Measurements from ENCODE around the gene CAMKV.
A peak's percentile ranks its signal among the peaks of the same experiment; 100 is the strongest.
"Not testable (repeated sequence)": the region's sequence is repeated elsewhere in the genome, so short reads cannot be mapped to it uniquely, and the experiment has no call there.

CAMKV gene

GRCh38 chr3:49869525-49870126, at the start of gene CAMKV:
Gene CAMKV, minus strand, starts transcription at chr3:49869906. Its CDS starts 7,518 bp downstream, at chr3:49862388.
- H3K27ac Mint-ChIP-seq, result no peak within 1 kb of the TSS
- DNase-seq (ENCODE audit: low spot score in 2 of 2) (peak in 1 of 2 donors; percentile 40), ATAC-seq (ENCODE audit: low read depth) (peak; percentile 64)
- peaks cover 3% of the 10 kb centered on the region for H3K4me1 Mint-ChIP-seq
- no peaks in the 10 kb centered on the region for H3K9me3 Mint-ChIP-seq
- H3K36me3 Mint-ChIP-seq, result no peaks in the 10 kb centered on the region
- peak within 1 kb of the TSS; percentile 54 for H3K4me3 Mint-ChIP-seq
- peaks cover 21% of the 10 kb centered on the region for H3K27me3 Mint-ChIP-seq

- not testable (repeated sequence) for DNase-seq (ENCODE audit: low spot score in 2 of 2); ATAC-seq (ENCODE audit: low read depth); H3K36me3 Mint-ChIP-seq; H3K27ac Mint-ChIP-seq; H3K4me1 Mint-ChIP-seq; H3K27me3 Mint-ChIP-seq; H3K9me3 Mint-ChIP-seq; H3K4me3 Mint-ChIP-seq
These were observed 48.3 kb upstream of the CAMKV start for GRCh38 chr3:49917806-49918590.

DNA sequence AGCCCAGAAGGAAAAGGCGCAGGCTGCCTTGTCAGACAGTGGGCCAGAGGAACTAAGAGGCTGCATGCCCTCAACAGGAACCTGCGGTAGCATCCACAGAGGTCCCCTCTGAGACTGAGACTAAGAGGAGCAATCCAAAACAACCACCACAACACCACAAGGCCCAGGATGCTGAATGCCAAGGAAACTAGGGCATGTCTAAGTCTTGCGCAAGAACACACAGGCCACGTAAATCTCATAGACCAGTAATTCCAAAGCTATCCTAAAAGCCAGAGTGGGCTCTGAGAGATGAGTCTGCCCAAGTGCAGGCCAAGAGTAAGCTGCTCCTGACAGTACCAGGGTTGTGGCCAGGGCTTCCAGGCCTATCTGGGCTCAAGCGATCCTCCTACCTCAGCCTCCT, 47.0 kb upstream of the CAMKV start:
- ATAC-seq (ENCODE audit: low read depth) (no peak), DNase-seq (ENCODE audit: low spot score in 2 of 2) (no peak)
- peaks cover 14% of the 10 kb centered on the region for H3K36me3 Mint-ChIP-seq
- H3K4me1 Mint-ChIP-seq, result peaks cover 3% of the 10 kb centered on the region
- H3K4me3 Mint-ChIP-seq, result no peak overlapping the region
- no peak overlapping the region for H3K27ac Mint-ChIP-seq
- no peaks in the 10 kb centered on the region for H3K9me3 Mint-ChIP-seq
- no peaks in the 10 kb centered on the region for H3K27me3 Mint-ChIP-seq

- Mint-ChIP-seq H3K36me3 (peaks cover 18% of the 10 kb centered on the region), H3K4me3 (no peak overlapping the region), H3K4me1 (peaks cover 3% of the 10 kb centered on the region), H3K9me3 (no peaks in the 10 kb centered on the region), H3K27me3 (no peaks in the 10 kb centered on the region), H3K27ac (no peak overlapping the region)
- DNase-seq (ENCODE audit: low spot score in 2 of 2) (no peak), ATAC-seq (ENCODE audit: low read depth) (no peak)
These were observed 45.2 kb upstream of the CAMKV start for GRCh38 chr3:49914906-49915305.

DNA sequence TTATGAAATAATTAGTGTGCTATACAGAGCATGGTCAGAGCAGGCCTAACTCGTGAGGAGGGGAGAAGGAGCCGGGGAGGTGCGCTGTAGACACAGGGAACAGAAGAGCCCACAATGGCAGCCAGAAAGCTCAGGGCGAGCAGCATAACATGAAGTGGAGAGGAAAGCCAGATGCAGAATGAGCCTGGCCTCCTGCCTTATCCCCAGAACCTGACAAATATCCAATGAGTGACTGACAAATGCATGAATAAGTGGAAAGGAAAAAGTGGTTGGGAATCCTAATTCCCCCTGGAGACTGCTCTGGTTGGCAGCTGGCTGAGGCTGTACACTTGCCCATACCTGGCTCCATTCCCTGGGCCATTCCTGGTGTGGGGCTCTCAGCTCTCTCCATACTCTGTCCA, 43.2 kb upstream of the CAMKV start:
- no peaks in the 10 kb centered on the region for H3K9me3 Mint-ChIP-seq
- H3K4me3 Mint-ChIP-seq, result no peak overlapping the region
- no peaks in the 10 kb centered on the region for H3K27me3 Mint-ChIP-seq
- ATAC-seq (ENCODE audit: low read depth), result no peak
- no peaks in the 10 kb centered on the region for H3K4me1 Mint-ChIP-seq
- H3K27ac Mint-ChIP-seq, result no peak overlapping the region
- H3K36me3 Mint-ChIP-seq, result peaks cover 17% of the 10 kb centered on the region
- no peak for DNase-seq (ENCODE audit: low spot score in 2 of 2)

GRCh38 chr3:49911611-49912010, 41.9 kb upstream of the CAMKV start:
- Mint-ChIP-seq H3K9me3 (no peaks in the 10 kb centered on the region), H3K27ac (no peak overlapping the region), H3K36me3 (peaks cover 14% of the 10 kb centered on the region), H3K4me1 (peaks cover 5% of the 10 kb centered on the region), H3K4me3 (no peak overlapping the region), H3K27me3 (no peaks in the 10 kb centered on the region)
- no peak for ATAC-seq (ENCODE audit: low read depth)
- no peak for DNase-seq (ENCODE audit: low spot score in 2 of 2)

DNA sequence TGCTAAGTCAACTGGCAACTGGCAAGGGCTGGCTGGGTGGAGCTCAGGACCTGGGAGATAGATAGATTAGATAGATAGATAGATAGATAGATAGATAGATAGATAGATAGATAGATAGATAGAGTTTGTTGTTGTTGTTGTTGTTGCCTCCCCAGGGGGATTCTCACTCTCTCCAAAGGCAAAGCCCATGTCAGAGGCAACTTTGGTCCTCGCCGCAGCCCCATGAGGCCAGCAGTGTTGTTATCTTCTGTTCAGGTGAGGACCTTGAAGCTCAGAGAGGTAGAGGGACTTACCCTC, 41.4 kb upstream of the CAMKV start:
- H3K4me1 Mint-ChIP-seq, result peaks cover 6% of the 10 kb centered on the region
- no peak for DNase-seq (ENCODE audit: low spot score in 2 of 2)
- peaks cover 14% of the 10 kb centered on the region for H3K36me3 Mint-ChIP-seq
- no peak overlapping the region for H3K27ac Mint-ChIP-seq
- H3K4me3 Mint-ChIP-seq, result no peak overlapping the region
- no peaks in the 10 kb centered on the region for H3K9me3 Mint-ChIP-seq
- ATAC-seq (ENCODE audit: low read depth), result no peak
- no peaks in the 10 kb centered on the region for H3K27me3 Mint-ChIP-seq

GRCh38 chr3:49910409-49911123, 40.9 kb upstream of the CAMKV start:
- no peak for DNase-seq (ENCODE audit: low spot score in 2 of 2)
- H3K36me3 Mint-ChIP-seq, result peaks cover 14% of the 10 kb centered on the region
- H3K27me3 Mint-ChIP-seq, result no peaks in the 10 kb centered on the region

GRCh38 chr3:49908373-49909199, 38.9 kb upstream of the CAMKV start:
- H3K36me3 Mint-ChIP-seq, result peaks cover 14% of the 10 kb centered on the region
- H3K9me3 Mint-ChIP-seq, result no peaks in the 10 kb centered on the region
- peaks cover 18% of the 10 kb centered on the region for H3K4me1 Mint-ChIP-seq
- no peak overlapping the region for H3K4me3 Mint-ChIP-seq
- no peak for ATAC-seq (ENCODE audit: low read depth)
- H3K27me3 Mint-ChIP-seq, result no peaks in the 10 kb centered on the region
- DNase-seq (ENCODE audit: low spot score in 2 of 2), result no peak
- no peak overlapping the region for H3K27ac Mint-ChIP-seq

More at GRCh38 chr3:49910409-49911123, 40.9 kb upstream of the CAMKV start:
- no peak for ATAC-seq (ENCODE audit: low read depth)
- Mint-ChIP-seq H3K4me1 (peaks cover 10% of the 10 kb centered on the region), H3K4me3 (no peak overlapping the region), H3K9me3 (no peaks in the 10 kb centered on the region), H3K27ac (no peak overlapping the region)

DNA sequence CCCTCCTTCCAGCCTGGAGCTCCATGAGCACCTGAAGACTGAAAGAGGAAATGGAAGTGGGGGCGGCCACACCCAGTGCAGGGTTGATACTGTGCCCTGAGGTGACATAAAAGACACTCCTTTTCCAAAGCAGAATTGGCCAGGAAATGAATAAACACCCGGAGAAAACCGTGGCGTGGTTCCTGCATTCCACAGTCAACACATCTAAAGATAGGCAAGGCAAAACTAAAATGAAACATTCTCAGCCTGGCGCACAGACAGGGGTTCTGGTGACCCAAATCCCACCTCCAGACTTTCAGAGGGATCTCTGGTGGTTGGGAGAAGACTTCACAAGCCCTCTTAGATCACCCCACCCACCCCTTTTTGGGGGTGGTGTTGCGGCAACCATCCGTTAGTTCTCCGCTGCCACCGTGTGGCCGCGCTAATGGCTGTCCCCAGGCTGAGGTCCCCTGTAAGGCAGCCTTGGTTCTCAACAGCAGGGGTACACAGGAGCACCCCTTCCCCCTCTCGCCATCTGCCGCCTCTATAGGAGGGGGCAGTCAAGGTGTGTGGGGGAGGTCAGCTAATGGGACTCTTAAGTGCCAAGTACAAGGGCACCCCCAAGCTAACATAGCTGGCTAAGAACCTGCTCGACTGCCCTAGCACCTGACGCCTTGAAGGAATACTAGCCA, 36.5 kb upstream of the CAMKV start:
- peaks cover 7% of the 10 kb centered on the region for H3K36me3 Mint-ChIP-seq
- peak; percentile 27 to 41 for DNase-seq (ENCODE audit: low spot score in 2 of 2)
- peaks cover 18% of the 10 kb centered on the region for H3K4me1 Mint-ChIP-seq
- peak overlapping the region; percentile 63 for H3K4me3 Mint-ChIP-seq
- no peaks in the 10 kb centered on the region for H3K27me3 Mint-ChIP-seq
- H3K27ac Mint-ChIP-seq, result peak overlapping the region; percentile 83
- ATAC-seq (ENCODE audit: low read depth), result peak; percentile 41
- H3K9me3 Mint-ChIP-seq, result no peaks in the 10 kb centered on the region

DNA sequence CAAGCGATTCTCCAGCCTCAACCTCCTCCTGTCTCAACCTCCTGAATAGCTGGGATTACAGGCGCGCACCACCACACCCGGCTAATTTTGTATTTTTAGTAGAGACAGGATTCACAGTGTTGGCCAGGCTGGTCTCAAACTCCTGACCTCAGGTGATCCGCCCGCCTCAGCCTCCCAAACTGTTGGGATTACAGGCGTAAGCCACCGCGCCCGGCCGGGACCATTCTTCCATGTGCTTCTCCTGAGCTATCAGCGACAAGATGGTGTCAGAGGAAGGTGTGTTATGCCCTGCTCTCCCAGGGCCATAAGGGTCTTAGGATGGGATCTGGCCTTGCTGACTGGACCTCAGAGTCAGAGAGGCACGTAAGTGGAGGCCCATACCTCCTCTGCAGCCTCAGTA, 34.7 kb upstream of the CAMKV start:
- Mint-ChIP-seq H3K4me1 (peaks cover 18% of the 10 kb centered on the region), H3K4me3 (peak overlapping the region; percentile 8), H3K27ac (peak overlapping the region; percentile 90)
- not testable (repeated sequence) for DNase-seq (ENCODE audit: low spot score in 2 of 2); H3K9me3 Mint-ChIP-seq; H3K36me3 Mint-ChIP-seq; H3K27me3 Mint-ChIP-seq; ATAC-seq (ENCODE audit: low read depth)

DNA sequence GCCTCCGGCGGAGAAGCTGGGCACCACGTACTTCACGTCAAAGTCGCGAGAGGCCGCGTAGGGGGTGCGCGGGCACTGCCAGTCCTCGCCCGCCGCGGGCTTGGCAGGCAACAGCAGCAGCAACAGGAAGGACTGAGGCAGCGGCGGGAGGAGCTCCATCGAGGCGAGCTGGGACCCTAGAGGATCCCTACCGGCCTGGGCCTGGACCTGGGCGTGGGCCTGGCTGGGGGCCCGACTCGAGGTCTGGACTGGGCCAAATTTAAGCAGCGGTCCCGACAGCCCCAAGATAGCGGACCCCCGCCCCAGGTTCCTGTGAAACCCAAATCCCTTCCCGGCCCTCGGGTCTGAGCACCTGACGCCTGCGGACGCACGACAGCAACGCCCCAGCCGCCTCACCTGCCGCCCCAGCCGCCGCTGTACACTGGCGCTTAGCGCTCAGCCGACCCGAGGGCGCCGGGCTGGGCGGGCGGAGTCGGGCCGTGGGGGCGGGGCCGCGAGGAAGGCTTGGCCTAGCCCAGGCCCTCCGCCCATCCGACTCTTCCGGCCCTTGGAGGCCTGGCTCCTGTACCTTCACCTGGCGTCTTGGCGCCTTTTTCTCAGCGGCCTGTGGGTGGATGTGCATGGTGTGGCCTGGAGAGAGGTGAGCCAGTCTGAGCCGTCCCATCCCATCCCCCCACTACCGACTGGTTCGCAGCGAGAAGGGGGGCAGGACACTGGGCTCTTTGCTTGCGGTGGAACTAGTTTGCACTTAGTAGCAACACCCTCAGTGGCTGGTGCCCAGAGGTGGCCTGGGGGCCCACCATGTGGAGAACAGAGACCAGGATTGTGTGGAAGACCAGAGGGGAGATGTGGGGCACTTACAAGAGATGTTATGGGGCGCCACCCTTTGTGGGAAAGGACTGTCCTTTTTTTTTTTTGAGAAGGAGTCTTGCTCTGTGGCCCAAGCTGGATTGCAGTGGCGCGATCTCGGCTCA, 34.0 kb upstream of the CAMKV start, which contains the start of gene MST1R:
TSS of gene MST1R (minus strand) at position 423 of the 974 bp plus-strand sequence. CDS start at position 159, 264 bp downstream.
- H3K27ac Mint-ChIP-seq, result peak within 1 kb of the TSS; percentile 90
- peaks cover 18% of the 10 kb centered on the region for H3K4me1 Mint-ChIP-seq
- DNase-seq (ENCODE audit: low spot score in 2 of 2), result peak; percentile 74 to 82

More for the DNA sequence above, 34.0 kb upstream of the CAMKV start, which contains the start of gene MST1R:
- Mint-ChIP-seq H3K9me3 (no peaks in the 10 kb centered on the region), H3K27me3 (no peaks in the 10 kb centered on the region), H3K4me3 (peak within 1 kb of the TSS; percentile 83), H3K36me3 (no peaks in the 10 kb centered on the region)
- peak; percentile 93 for ATAC-seq (ENCODE audit: low read depth)

All from memory B cell (primary cell).